HEK293 (cell line): ENCODE data around the gene SBNO2.

Source experiments
- CTCF ChIP-seq: fragments of 450-650 bp; formaldehyde crosslinking; IDR thresholded peaks from 2 replicates; pipeline ENCODE4 v1.5.1; 2016; ENCODE audit warnings: missing biosample characterization, missing genetic modification characterization
- EGR2 ChIP-seq: fragments of 450-650 bp; formaldehyde crosslinking; IDR thresholded peaks from 2 replicates; pipeline ENCODE4 v1.5.1; 2016; ENCODE audit warnings: low read depth, missing biosample characterization, missing genetic modification characterization
- IKZF3 ChIP-seq: fragments of 450-650 bp; IDR thresholded peaks from 2 replicates; pipeline ENCODE4 v1.5.0; 2018; ENCODE audit warnings: missing biosample characterization, mild to moderate bottlenecking, missing genetic modification characterization, moderate library complexity
- KLF10 ChIP-seq: fragments of 450-650 bp; IDR thresholded peaks from 2 replicates; pipeline ENCODE4 v1.5.1; 2018; ENCODE audit warnings: missing biosample characterization, mild to moderate bottlenecking, missing genetic modification characterization
- KLF17 ChIP-seq: fragments of 450-650 bp; formaldehyde crosslinking; IDR thresholded peaks from 2 replicates; pipeline ENCODE4 v1.5.1; 2016; ENCODE audit warnings: missing biosample characterization, missing genetic modification characterization
- MEIS1 ChIP-seq: sonication (generic); formaldehyde crosslinking; IDR thresholded peaks from 2 replicates; pipeline ENCODE4 v1.8.1; 2022; ENCODE audit warnings: missing genetic modification reagents, mild to moderate bottlenecking, borderline replicate concordance
- MYNN ChIP-seq: fragments of 450-650 bp; formaldehyde crosslinking; IDR thresholded peaks from 2 replicates; pipeline ENCODE4 v1.5.1; 2016; ENCODE audit warnings: missing biosample characterization, missing genetic modification characterization, borderline replicate concordance
- PBX3 ChIP-seq: sonication (generic); formaldehyde crosslinking; IDR thresholded peaks from 2 replicates; pipeline ENCODE4 v1.8.1; 2022; ENCODE audit warnings: mild to moderate bottlenecking, moderate library complexity, missing genetic modification reagents
- RBAK ChIP-seq: fragments of 450-650 bp; formaldehyde crosslinking; IDR thresholded peaks from 2 replicates; pipeline ENCODE4 v1.5.1; 2016; ENCODE audit warnings: missing biosample characterization, missing genetic modification characterization
- ZBTB20 ChIP-seq: fragments of 450-650 bp; formaldehyde crosslinking; IDR thresholded peaks from 2 replicates; pipeline ENCODE4 v1.5.1; 2016; ENCODE audit warnings: missing biosample characterization, missing genetic modification characterization
- ZBTB48 ChIP-seq: fragments of 450-650 bp; formaldehyde crosslinking; IDR thresholded peaks from 2 replicates; pipeline ENCODE4 v1.5.1; 2016; ENCODE audit warnings: missing biosample characterization, missing genetic modification characterization
- ZBTB8A ChIP-seq: fragments of 450-650 bp; formaldehyde crosslinking; IDR thresholded peaks from 2 replicates; pipeline ENCODE4 v1.5.1; 2016; ENCODE audit warnings: missing biosample characterization, missing genetic modification characterization
- ZFP3 ChIP-seq: fragments of 450-650 bp; formaldehyde crosslinking; IDR thresholded peaks from 2 replicates; pipeline ENCODE4 v1.5.1; 2016; ENCODE audit warnings: low read depth, missing biosample characterization, missing genetic modification characterization
- ZFP37 ChIP-seq: fragments of 450-650 bp; formaldehyde crosslinking; IDR thresholded peaks from 2 replicates; pipeline ENCODE4 v1.5.1; 2016; ENCODE audit warnings: missing biosample characterization, missing genetic modification characterization
- ZFP69B ChIP-seq: fragments of 450-650 bp; formaldehyde crosslinking; IDR thresholded peaks from 2 replicates; pipeline ENCODE4 v1.5.1; 2016; ENCODE audit warnings: missing biosample characterization, missing genetic modification characterization
- ZIC2 ChIP-seq: fragments of 450-650 bp; formaldehyde crosslinking; IDR thresholded peaks from 2 replicates; pipeline ENCODE4 v1.5.1; 2016; ENCODE audit warnings: missing biosample characterization, missing genetic modification characterization
- ZNF114 ChIP-seq: fragments of 450-650 bp; formaldehyde crosslinking; IDR thresholded peaks from 2 replicates; pipeline ENCODE4 v1.5.0; 2017; ENCODE audit warnings: missing biosample characterization, missing genetic modification characterization
- ZNF132 ChIP-seq: fragments of 450-650 bp; formaldehyde crosslinking; IDR thresholded peaks from 2 replicates; pipeline ENCODE4 v1.5.1; 2017; ENCODE audit warnings: missing biosample characterization, missing genetic modification characterization, borderline replicate concordance
- ZNF202 ChIP-seq: fragments of 450-650 bp; formaldehyde crosslinking; IDR thresholded peaks from 2 replicates; pipeline ENCODE4 v1.5.1; 2016; ENCODE audit warnings: missing biosample characterization, missing genetic modification characterization, borderline replicate concordance
- ZNF214 ChIP-seq: fragments of 450-650 bp; formaldehyde crosslinking; IDR thresholded peaks from 2 replicates; pipeline ENCODE4 v1.5.1; 2017; ENCODE audit warnings: missing biosample characterization, mild to moderate bottlenecking, missing genetic modification characterization, borderline replicate concordance
- ZNF248 ChIP-seq: fragments of 450-650 bp; formaldehyde crosslinking; IDR thresholded peaks from 2 replicates; pipeline ENCODE4 v1.5.1; 2017; ENCODE audit warnings: missing biosample characterization, missing genetic modification characterization
- ZNF311 ChIP-seq: fragments of 450-650 bp; formaldehyde crosslinking; IDR thresholded peaks from 2 replicates; pipeline ENCODE4 v1.5.1; 2017; ENCODE audit warnings: missing biosample characterization, missing genetic modification characterization, borderline replicate concordance
- ZNF324 ChIP-seq: fragments of 450-650 bp; formaldehyde crosslinking; IDR thresholded peaks from 2 replicates; pipeline ENCODE4 v1.5.1; 2016; ENCODE audit warnings: missing biosample characterization, missing genetic modification characterization
- ZNF362 ChIP-seq: fragments of 450-650 bp; formaldehyde crosslinking; IDR thresholded peaks from 2 replicates; pipeline ENCODE4 v1.5.1; 2016; ENCODE audit warnings: missing biosample characterization, missing genetic modification characterization
- ZNF416 ChIP-seq: fragments of 450-650 bp; formaldehyde crosslinking; IDR thresholded peaks from 2 replicates; pipeline ENCODE4 v1.5.1; 2016; ENCODE audit warnings: missing biosample characterization, missing genetic modification characterization
- ZNF423 ChIP-seq: fragments of 450-650 bp; formaldehyde crosslinking; IDR thresholded peaks from 2 replicates; pipeline ENCODE4 v1.5.1; 2016; ENCODE audit warnings: missing biosample characterization, missing genetic modification characterization
- ZNF561 ChIP-seq: fragments of 450-650 bp; IDR thresholded peaks from 2 replicates; pipeline ENCODE4 v1.5.1; 2018; ENCODE audit warnings: missing biosample characterization, missing genetic modification characterization, borderline replicate concordance
- ZNF585B ChIP-seq: fragments of 450-650 bp; formaldehyde crosslinking; IDR thresholded peaks from 2 replicates; pipeline ENCODE4 v1.5.1; 2016; ENCODE audit warnings: missing biosample characterization, missing genetic modification characterization
- ZNF600 ChIP-seq: fragments of 450-650 bp; formaldehyde crosslinking; IDR thresholded peaks from 2 replicates; pipeline ENCODE4 v1.5.1; 2016; ENCODE audit warnings: missing biosample characterization, missing genetic modification characterization
- ZNF623 ChIP-seq: fragments of 450-650 bp; formaldehyde crosslinking; IDR thresholded peaks from 2 replicates; pipeline ENCODE4 v1.5.1; 2016; ENCODE audit warnings: missing biosample characterization, missing genetic modification characterization
- ZNF626 ChIP-seq: fragments of 450-650 bp; sonication (Bioruptor Pico); formaldehyde crosslinking; IDR thresholded peaks from 2 replicates; pipeline ENCODE4 v1.5.1; 2018; ENCODE audit warnings: missing biosample characterization, missing genetic modification characterization, inconsistent platforms
- ZNF664 ChIP-seq: fragments of 450-650 bp; formaldehyde crosslinking; IDR thresholded peaks from 2 replicates; pipeline ENCODE4 v1.5.1; 2016; ENCODE audit warnings: missing biosample characterization, missing genetic modification characterization
- ZNF707 ChIP-seq: fragments of 450-650 bp; formaldehyde crosslinking; IDR thresholded peaks from 2 replicates; pipeline ENCODE4 v1.5.1; 2016; ENCODE audit warnings: missing biosample characterization, missing genetic modification characterization
- ZSCAN16 ChIP-seq: fragments of 450-650 bp; formaldehyde crosslinking; IDR thresholded peaks from 2 replicates; pipeline ENCODE4 v1.5.1; 2016; ENCODE audit warnings: missing biosample characterization, missing genetic modification characterization
- ZSCAN30 ChIP-seq: fragments of 450-650 bp; IDR thresholded peaks from 2 replicates; pipeline ENCODE4 v1.5.1; 2018; ENCODE audit warnings: missing biosample characterization, mild to moderate bottlenecking, missing genetic modification characterization, moderate library complexity
- ZSCAN5A ChIP-seq: fragments of 450-650 bp; formaldehyde crosslinking; IDR thresholded peaks from 2 replicates; pipeline ENCODE4 v1.5.1; 2016; ENCODE audit warnings: missing biosample characterization, missing genetic modification characterization

SBNO2 gene

GRCh38 chr19:1106841-1107660 is 67.0 kb downstream of the SBNO2 start (continued):
- TF ChIP-seq ZSCAN16 (tag by site-specific recombination) = no peak
- no peak for TF ChIP-seq ZNF248
- TF ChIP-seq RBAK (tag by site-specific recombination) = no peak
- TF ChIP-seq ZNF585B (tag by site-specific recombination) = no peak
- no peak for TF ChIP-seq ZNF626 (tag by site-specific recombination)
- peak; percentile 77 for TF ChIP-seq KLF17 (tag by site-specific recombination)
- TF ChIP-seq ZNF214 (tag by site-specific recombination) = no peak
- peak; percentile 52 for TF ChIP-seq CTCF (tag by site-specific recombination)
- TF ChIP-seq IKZF3 (tag by site-specific recombination) = 0 out of 2 replicates have a peak, but pooled peaks have one; percentile 25
- no peak; the same call in 1 of the 2 replicates for TF ChIP-seq ZBTB8A (tag by site-specific recombination)
- 0 out of 2 replicates have a peak, but pooled peaks have one; percentile 22 for TF ChIP-seq ZSCAN30 (tag by site-specific recombination)
- TF ChIP-seq ZFP69B = no peak
- no peak for TF ChIP-seq ZNF324 (tag by site-specific recombination)
- no peak for TF ChIP-seq ZSCAN5A
- TF ChIP-seq ZNF311 (tag by site-specific recombination) = no peak
- TF ChIP-seq ZFP37 (tag by site-specific recombination) = no peak
- no peak for TF ChIP-seq ZNF362
- TF ChIP-seq EGR2 (tag by site-specific recombination) = no peak
- 0 out of 2 replicates have a peak, but pooled peaks have one; percentile 20 for TF ChIP-seq ZNF423 (tag by site-specific recombination)
- no peak for TF ChIP-seq MYNN (tag by site-specific recombination)
- no peak for TF ChIP-seq ZNF664 (tag by site-specific recombination)
- peak; percentile 67; the same call in 1 of the 2 replicates for TF ChIP-seq ZIC2 (tag by site-specific recombination)
- TF ChIP-seq ZNF202 (tag by site-specific recombination) = no peak
- peak; percentile 58; the same call in 1 of the 2 replicates for TF ChIP-seq ZBTB20 (tag by site-specific recombination)
- TF ChIP-seq ZNF707 (tag by site-specific recombination) = no peak
- no peak for TF ChIP-seq PBX3 (CRISPR knock-in tag)
- TF ChIP-seq ZNF114 (tag by site-specific recombination) = no peak
- TF ChIP-seq ZBTB48 (tag by site-specific recombination) = no peak
- no peak for TF ChIP-seq ZNF132
- no peak for TF ChIP-seq ZNF561 (tag by site-specific recombination)
- TF ChIP-seq ZFP3 (tag by site-specific recombination) = no peak
- no peak for TF ChIP-seq KLF10 (tag by site-specific recombination)
- TF ChIP-seq ZNF623 (tag by site-specific recombination) = no peak
- TF ChIP-seq ZNF600 = no peak
- no peak for TF ChIP-seq ZNF416 (tag by site-specific recombination)
- no peak for TF ChIP-seq MEIS1 (CRISPR knock-in tag)
